ENCODE measurements around the gene SETD1A.

Gene SETD1A

DNA sequence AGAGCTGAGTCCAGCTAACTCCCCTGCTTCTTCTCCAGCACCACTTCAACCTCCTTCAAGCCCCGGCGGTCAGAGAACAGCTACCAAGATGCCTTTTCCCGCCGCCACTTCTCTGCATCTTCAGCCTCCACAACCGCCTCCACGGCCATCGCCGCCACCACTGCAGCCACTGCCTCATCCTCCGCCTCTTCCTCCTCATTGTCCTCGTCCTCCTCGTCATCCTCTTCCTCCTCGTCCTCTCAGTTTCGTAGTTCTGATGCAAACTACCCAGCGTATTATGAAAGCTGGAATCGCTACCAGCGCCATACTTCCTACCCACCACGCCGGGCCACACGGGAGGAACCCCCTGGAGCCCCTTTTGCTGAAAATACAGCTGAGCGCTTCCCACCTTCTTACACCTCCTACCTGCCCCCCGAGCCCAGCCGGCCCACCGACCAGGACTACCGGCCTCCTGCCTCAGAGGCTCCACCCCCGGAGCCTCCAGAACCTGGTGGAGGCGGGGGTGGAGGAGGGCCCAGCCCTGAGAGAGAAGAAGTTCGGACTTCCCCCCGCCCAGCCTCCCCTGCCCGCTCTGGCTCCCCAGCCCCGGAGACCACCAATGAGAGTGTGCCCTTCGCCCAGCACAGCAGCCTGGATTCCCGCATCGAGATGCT lies 7.1 kb downstream of the SETD1A start:
- Histone ChIP-seq H3K4me3 (ENCODE audit: control insufficient read depth in 1 of 7, extremely low read depth in 1 of 7, insufficient read depth in 4 of 7, low read depth in 2 of 7, low read length in 6 of 7) (no peak overlapping the region), H3K27ac (ENCODE audit: insufficient read depth in 1 of 2, low read depth in 1 of 2, low read length in 2 of 2, poor library complexity in 1 of 2, severe bottlenecking in 2 of 2) (no peak overlapping the region), H3K9me3 (ENCODE audit: control extremely low read depth in 1 of 5, control insufficient read depth in 4 of 5, insufficient read depth in 2 of 5, low read depth in 1 of 5, low read length in 4 of 5) (no peaks in the 10 kb centered on the region), H3K36me3 (ENCODE audit: control insufficient read depth in 4 of 4, insufficient read depth in 4 of 4, low read length in 3 of 4) (peaks cover 22 to 88% (median 65%) of the 10 kb centered on the region in 4 experiments), H3K27me3 (replicated peaks in 2 of 5; ENCODE audit: control insufficient read depth in 4 of 5, insufficient read depth in 5 of 5, low read length in 4 of 5) (no peaks in the 10 kb centered on the region), H3K4me1 (ENCODE audit: control extremely low read depth in 1 of 4, control insufficient read depth in 4 of 4, insufficient read depth in 4 of 4, low read length in 3 of 4) (no peaks in the 10 kb centered on the region)
- ChIA-PET POLR2A (no interaction called here), CTCF (interaction anchor here (1.1 to 1.8 kb wide), 3 partner anchors 8 to 133 kb away, joined by 3 to 10 read pairs (median 4); no protein-coding TSS in a partner anchor)
- DNase-seq: no peak
- 95% methylated on average over 33 of the region's 33 CpGs for WGBS (ENCODE audit: insufficient coverage)

DNA sequence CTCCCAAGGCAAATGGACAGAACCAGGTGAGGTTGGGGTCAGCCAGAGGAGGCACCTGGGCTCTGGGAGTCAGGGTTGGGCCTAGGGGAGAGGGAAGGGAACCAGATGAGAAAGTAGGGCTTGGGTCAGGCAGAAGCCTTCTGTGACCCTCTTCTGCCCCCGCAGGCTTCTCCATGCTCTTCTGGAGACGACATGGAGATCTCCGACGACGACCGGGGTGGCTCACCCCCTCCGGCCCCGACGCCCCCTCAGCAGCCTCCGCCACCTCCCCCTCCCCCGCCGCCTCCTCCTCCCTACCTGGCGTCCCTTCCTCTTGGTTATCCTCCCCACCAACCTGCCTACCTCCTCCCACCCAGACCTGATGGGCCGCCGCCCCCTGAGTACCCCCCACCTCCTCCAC lies 7.9 kb downstream of the SETD1A start:
- H3K27ac ChIP-seq (ENCODE audit: insufficient read depth in 1 of 2, low read depth in 1 of 2, low read length in 2 of 2, poor library complexity in 1 of 2, severe bottlenecking in 2 of 2): no peak overlapping the region
- DNase-seq: no peak
- H3K9me3 ChIP-seq (ENCODE audit: control extremely low read depth in 1 of 5, control insufficient read depth in 4 of 5, insufficient read depth in 2 of 5, low read depth in 1 of 5, low read length in 4 of 5): no peaks in the 10 kb centered on the region
- POLR2A ChIA-PET: no interaction called here
- CTCF ChIA-PET: interaction anchor here (1.6 to 1.8 kb wide), 2 partner anchors 11 to 133 kb away, joined by 3 to 10 read pairs; no protein-coding TSS in a partner anchor
- WGBS (ENCODE audit: insufficient coverage): 97% methylated on average over 7 of the region's 15 CpGs
- no peaks in the 10 kb centered on the region for H3K4me1 ChIP-seq (ENCODE audit: control extremely low read depth in 1 of 4, control insufficient read depth in 4 of 4, insufficient read depth in 4 of 4, low read length in 3 of 4)
- H3K4me3 ChIP-seq (ENCODE audit: control insufficient read depth in 1 of 7, extremely low read depth in 1 of 7, insufficient read depth in 4 of 7, low read depth in 2 of 7, low read length in 6 of 7): no peak overlapping the region
- peaks cover 17 to 84% (median 61%) of the 10 kb centered on the region in 4 experiments for H3K36me3 ChIP-seq (ENCODE audit: control insufficient read depth in 4 of 4, insufficient read depth in 4 of 4, low read length in 3 of 4)
- no peaks in the 10 kb centered on the region for H3K27me3 ChIP-seq (replicated peaks in 2 of 5; ENCODE audit: control insufficient read depth in 4 of 5, insufficient read depth in 5 of 5, low read length in 4 of 5)

DNA sequence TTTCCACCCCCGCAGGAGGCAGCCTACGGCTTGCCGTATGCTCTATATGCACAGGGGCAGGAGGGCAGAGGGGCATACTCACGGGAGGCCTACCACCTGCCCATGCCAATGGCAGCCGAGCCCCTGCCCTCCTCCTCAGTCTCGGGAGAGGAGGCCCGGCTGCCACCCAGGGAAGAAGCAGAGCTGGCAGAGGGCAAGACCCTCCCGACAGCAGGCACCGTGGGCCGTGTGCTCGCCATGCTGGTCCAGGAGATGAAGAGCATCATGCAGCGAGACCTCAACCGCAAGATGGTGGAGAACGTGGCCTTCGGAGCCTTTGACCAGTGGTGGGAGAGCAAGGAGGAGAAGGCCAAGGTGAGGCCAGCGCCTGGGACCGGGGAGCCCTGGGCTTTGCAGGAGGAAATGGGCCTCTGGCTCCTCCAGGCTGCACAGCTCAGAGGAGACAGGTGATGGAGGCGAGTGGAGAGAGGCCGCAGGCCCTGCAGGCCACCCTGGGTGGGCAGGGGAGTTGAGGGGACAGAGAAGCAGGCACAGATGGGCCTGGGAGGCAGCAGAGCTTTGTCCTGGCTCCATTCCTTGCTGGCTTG lies 8.6 kb downstream of the SETD1A start:
- Histone ChIP-seq H3K4me3 (ENCODE audit: control insufficient read depth in 1 of 7, extremely low read depth in 1 of 7, insufficient read depth in 4 of 7, low read depth in 2 of 7, low read length in 6 of 7) (no peak overlapping the region), H3K27me3 (replicated peaks in 2 of 5; ENCODE audit: control insufficient read depth in 4 of 5, insufficient read depth in 5 of 5, low read length in 4 of 5) (no peaks in the 10 kb centered on the region), H3K9me3 (ENCODE audit: control extremely low read depth in 1 of 5, control insufficient read depth in 4 of 5, insufficient read depth in 2 of 5, low read depth in 1 of 5, low read length in 4 of 5) (no peaks in the 10 kb centered on the region), H3K27ac (ENCODE audit: insufficient read depth in 1 of 2, low read depth in 1 of 2, low read length in 2 of 2, poor library complexity in 1 of 2, severe bottlenecking in 2 of 2) (no peak overlapping the region), H3K36me3 (ENCODE audit: control insufficient read depth in 4 of 4, insufficient read depth in 4 of 4, low read length in 3 of 4) (peaks cover 21 to 84% (median 63%) of the 10 kb centered on the region in 4 experiments), H3K4me1 (ENCODE audit: control extremely low read depth in 1 of 4, control insufficient read depth in 4 of 4, insufficient read depth in 4 of 4, low read length in 3 of 4) (no peaks in the 10 kb centered on the region)
- no peak for DNase-seq
- POLR2A ChIA-PET: no interaction called here
- CTCF ChIA-PET: no interaction called here
- 95% methylated on average over 18 of the region's 19 CpGs for WGBS (ENCODE audit: insufficient coverage)

DNA sequence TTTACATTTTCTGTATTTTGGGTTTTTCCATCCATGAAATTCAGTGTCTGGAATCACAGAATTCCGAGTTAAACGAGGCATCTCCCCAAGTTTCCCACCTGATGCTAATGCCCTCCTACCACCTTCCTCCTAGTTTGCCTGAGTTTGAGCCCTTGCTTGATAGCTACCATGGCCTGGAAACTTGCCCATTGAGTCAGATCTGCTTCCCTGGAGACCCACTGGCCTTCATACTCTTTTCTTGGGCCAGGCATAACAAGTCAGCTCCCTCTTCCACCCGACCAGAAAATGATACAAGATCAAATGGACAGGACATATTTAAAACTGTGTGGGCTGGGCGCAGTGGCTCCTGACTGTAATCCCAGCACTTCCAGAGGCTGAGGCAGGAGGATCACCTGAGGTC lies 10.2 kb downstream of the SETD1A start:
- H3K4me3 ChIP-seq (ENCODE audit: control insufficient read depth in 1 of 7, extremely low read depth in 1 of 7, insufficient read depth in 4 of 7, low read depth in 2 of 7, low read length in 6 of 7): no peak overlapping the region
- H3K9me3 ChIP-seq (ENCODE audit: control extremely low read depth in 1 of 5, control insufficient read depth in 4 of 5, insufficient read depth in 2 of 5, low read depth in 1 of 5, low read length in 4 of 5): no peaks in the 10 kb centered on the region
- peaks cover 15 to 84% (median 62%) of the 10 kb centered on the region in 4 experiments for H3K36me3 ChIP-seq (ENCODE audit: control insufficient read depth in 4 of 4, insufficient read depth in 4 of 4, low read length in 3 of 4)
- POLR2A ChIA-PET: interaction anchor here (0.7 to 1.2 kb wide), 2 partner anchors 10 to 386 kb away, joined by 3 read pairs; partner anchors contain the start of gene SETD1A
- no peaks in the 10 kb centered on the region for H3K27me3 ChIP-seq (replicated peaks in 2 of 5; ENCODE audit: control insufficient read depth in 4 of 5, insufficient read depth in 5 of 5, low read length in 4 of 5)
- peak overlapping the region in 1 of 2 experiments; percentile 9 for H3K27ac ChIP-seq (ENCODE audit: insufficient read depth in 1 of 2, low read depth in 1 of 2, low read length in 2 of 2, poor library complexity in 1 of 2, severe bottlenecking in 2 of 2)
- 100% methylated on average over 4 of the region's 4 CpGs for WGBS (ENCODE audit: insufficient coverage)
- H3K4me1 ChIP-seq (ENCODE audit: control extremely low read depth in 1 of 4, control insufficient read depth in 4 of 4, insufficient read depth in 4 of 4, low read length in 3 of 4): no peaks in the 10 kb centered on the region
- no peak for DNase-seq
- CTCF ChIA-PET: interaction anchor here (1.1 to 3.2 kb wide), 3 partner anchors 13 to 18 kb away, joined by 3 to 9 read pairs (median 4); no protein-coding TSS in a partner anchor

DNA sequence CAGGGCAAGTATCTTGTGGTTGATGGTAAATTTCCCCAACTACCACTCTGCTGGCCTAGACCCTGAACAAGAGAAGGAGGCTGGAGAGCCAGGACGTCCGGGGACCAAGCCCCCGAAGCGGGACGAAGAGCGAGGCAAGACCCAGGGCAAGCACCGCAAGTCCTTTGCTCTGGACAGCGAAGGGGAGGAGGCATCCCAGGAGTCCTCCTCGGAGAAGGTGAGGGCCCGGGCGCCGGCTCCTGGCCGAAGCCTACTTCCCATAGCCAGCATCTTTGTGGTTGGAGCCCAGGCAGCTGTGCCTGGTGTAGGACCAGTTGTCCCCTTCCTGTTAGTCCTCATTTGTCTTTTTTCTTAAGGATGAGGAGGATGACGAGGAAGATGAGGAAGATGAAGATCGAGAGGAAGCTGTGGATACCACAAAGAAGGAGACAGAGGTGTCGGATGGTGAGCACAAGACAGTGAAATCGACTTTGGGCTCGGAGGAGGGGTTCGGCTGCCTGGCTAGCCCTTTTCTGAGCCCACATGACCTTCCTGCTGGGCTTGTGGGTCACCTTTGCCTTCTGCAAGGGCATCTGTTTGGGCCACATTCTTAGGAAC lies 11.8 kb downstream of the SETD1A start:
- no peak for DNase-seq
- Histone ChIP-seq H3K36me3 (ENCODE audit: control insufficient read depth in 4 of 4, insufficient read depth in 4 of 4, low read length in 3 of 4) (peaks cover 14 to 84% (median 68%) of the 10 kb centered on the region in 4 experiments), H3K9me3 (ENCODE audit: control extremely low read depth in 1 of 5, control insufficient read depth in 4 of 5, insufficient read depth in 2 of 5, low read depth in 1 of 5, low read length in 4 of 5) (no peaks in the 10 kb centered on the region), H3K4me3 (ENCODE audit: control insufficient read depth in 1 of 7, extremely low read depth in 1 of 7, insufficient read depth in 4 of 7, low read depth in 2 of 7, low read length in 6 of 7) (no peak overlapping the region), H3K27ac (ENCODE audit: insufficient read depth in 1 of 2, low read depth in 1 of 2, low read length in 2 of 2, poor library complexity in 1 of 2, severe bottlenecking in 2 of 2) (no peak overlapping the region), H3K4me1 (ENCODE audit: control extremely low read depth in 1 of 4, control insufficient read depth in 4 of 4, insufficient read depth in 4 of 4, low read length in 3 of 4) (no peaks in the 10 kb centered on the region), H3K27me3 (replicated peaks in 2 of 5; ENCODE audit: control insufficient read depth in 4 of 5, insufficient read depth in 5 of 5, low read length in 4 of 5) (no peaks in the 10 kb centered on the region)
- WGBS (ENCODE audit: insufficient coverage): 97% methylated on average over 16 of the region's 19 CpGs
- POLR2A ChIA-PET: interaction anchor here (1.6 kb wide), 1 partner anchor 16 kb away, joined by 3 read pairs; the partner anchor contains the start of gene HSD3B7
- CTCF ChIA-PET: interaction anchor here (0.7 to 3.2 kb wide), 8 partner anchors 9 to 142 kb away, joined by 3 to 9 read pairs (median 3); partner anchors contain the start of gene HSD3B7

DNA sequence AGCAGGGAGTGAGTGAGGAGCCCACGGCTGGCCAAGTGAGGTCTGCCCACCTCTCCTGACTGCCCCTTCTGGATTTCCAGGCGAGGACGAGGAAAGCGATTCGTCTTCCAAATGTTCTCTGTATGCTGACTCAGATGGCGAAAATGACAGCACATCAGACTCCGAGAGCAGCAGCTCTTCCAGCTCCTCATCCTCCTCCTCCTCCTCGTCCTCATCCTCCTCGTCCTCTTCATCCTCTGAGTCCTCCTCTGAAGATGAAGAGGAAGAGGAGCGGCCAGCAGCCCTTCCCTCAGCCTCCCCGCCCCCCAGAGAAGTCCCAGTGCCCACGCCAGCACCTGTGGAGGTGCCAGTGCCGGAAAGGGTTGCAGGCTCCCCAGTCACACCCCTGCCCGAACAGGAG lies 13.7 kb downstream of the SETD1A start:
- no peak for DNase-seq
- 95% methylated on average over 14 of the region's 14 CpGs for WGBS (ENCODE audit: insufficient coverage)
- no peak overlapping the region for H3K4me3 ChIP-seq (ENCODE audit: control insufficient read depth in 1 of 7, extremely low read depth in 1 of 7, insufficient read depth in 4 of 7, low read depth in 2 of 7, low read length in 6 of 7)
- H3K4me1 ChIP-seq (ENCODE audit: control extremely low read depth in 1 of 4, control insufficient read depth in 4 of 4, insufficient read depth in 4 of 4, low read length in 3 of 4): no peaks in the 10 kb centered on the region
- ChIA-PET CTCF (interaction anchor here (1.5 kb wide), 1 partner anchor 16 kb away, joined by 4 read pairs; no protein-coding TSS in a partner anchor), POLR2A (no interaction called here)
- H3K27me3 ChIP-seq (replicated peaks in 2 of 5; ENCODE audit: control insufficient read depth in 4 of 5, insufficient read depth in 5 of 5, low read length in 4 of 5): no peaks in the 10 kb centered on the region
- peak overlapping the region in 1 of 2 experiments; percentile 0 for H3K27ac ChIP-seq (ENCODE audit: insufficient read depth in 1 of 2, low read depth in 1 of 2, low read length in 2 of 2, poor library complexity in 1 of 2, severe bottlenecking in 2 of 2)
- H3K9me3 ChIP-seq (ENCODE audit: control extremely low read depth in 1 of 5, control insufficient read depth in 4 of 5, insufficient read depth in 2 of 5, low read depth in 1 of 5, low read length in 4 of 5): no peaks in the 10 kb centered on the region
- peaks cover 17 to 82% (median 64%) of the 10 kb centered on the region in 4 experiments for H3K36me3 ChIP-seq (ENCODE audit: control insufficient read depth in 4 of 4, insufficient read depth in 4 of 4, low read length in 3 of 4)

Measured in common myeloid progenitor, CD34-positive (primary cell).